Daoy (cell line): ENCODE measurements around the gene UBN2. TPM values are rescaled to one million over a fixed set of nuclear protein-coding genes. Genes with fewer than 3 reads are reported as not detected.

Experiments
- DNase-seq: peaks from one replicate; pipeline ENCODE4 v3.0.0-alpha.2; 2015; ENCODE audit warnings: low read depth
- total RNA-seq: library from RNA; depleted of rRNA; stranded (reverse); fragments of >200 nt; shearing (Covaris generic); gene quantifications from 2 replicates; pipeline ENCODE4 v1.2.3, GENCODE V29; 2014

Gene UBN2
- total RNA-seq, 1 experiment from 2014 or later, result 2.1 TPM

DNA sequence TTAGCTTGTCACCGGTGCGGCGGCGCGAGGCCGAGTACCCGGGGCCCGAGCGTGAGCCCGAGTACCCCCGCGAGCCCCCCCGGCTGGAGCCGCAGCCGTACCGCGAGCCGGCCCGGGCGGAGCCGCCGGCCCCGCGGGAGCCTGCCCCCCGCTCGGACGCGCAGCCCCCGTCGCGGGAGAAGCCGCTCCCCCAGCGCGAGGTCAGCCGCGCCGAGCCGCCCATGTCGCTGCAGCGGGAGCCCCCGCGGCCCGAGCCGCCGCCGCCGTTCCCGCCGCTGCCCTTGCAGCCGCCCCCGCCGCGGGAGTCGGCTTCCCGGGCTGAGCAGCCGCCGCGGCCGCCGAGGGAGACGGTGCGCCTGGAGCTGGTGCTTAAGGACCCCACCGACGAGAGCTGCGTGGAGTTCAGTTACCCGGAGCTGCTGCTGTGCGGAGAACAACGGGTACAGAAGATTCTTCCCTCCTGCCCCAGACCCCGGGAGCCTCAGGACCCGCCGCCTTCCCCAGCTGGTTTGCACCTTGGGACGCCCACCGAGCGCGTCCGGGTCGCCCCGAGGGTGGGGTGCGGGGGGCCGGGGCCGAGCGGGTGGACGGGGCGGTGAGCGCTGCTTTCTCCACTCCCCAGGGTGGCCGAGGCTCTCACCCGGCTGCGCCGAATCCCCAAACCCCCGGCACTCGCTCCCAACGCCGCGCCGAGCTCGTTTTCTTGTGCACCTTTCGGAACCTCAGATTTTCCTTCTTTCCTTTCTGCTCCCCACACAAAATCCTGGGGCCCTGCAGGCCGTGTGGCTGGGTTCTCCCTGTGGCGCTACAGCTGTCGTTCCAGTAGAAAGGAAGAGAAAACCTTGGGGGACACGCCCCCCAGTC lies 708 bp downstream of the UBN2 start:
- DNase-seq, result peak; percentile 30

DNA sequence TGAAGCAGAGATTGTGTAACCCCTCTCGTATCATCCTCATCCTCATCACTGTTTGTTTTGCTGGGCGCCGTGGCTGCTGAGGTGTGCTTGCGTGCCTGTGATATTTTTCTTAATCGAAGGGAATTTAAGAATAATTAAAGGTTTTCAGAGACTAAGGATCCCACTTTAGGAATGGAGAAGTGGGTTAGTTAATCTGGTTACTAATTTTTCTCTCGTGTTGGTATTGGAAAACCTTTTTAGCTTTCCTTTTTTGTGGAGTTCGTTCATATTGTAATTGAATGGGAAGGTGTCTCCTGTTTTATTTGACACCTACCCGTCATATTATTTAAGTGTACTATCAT lies 1.3 kb downstream of the UBN2 start:
- no peak for DNase-seq

DNA sequence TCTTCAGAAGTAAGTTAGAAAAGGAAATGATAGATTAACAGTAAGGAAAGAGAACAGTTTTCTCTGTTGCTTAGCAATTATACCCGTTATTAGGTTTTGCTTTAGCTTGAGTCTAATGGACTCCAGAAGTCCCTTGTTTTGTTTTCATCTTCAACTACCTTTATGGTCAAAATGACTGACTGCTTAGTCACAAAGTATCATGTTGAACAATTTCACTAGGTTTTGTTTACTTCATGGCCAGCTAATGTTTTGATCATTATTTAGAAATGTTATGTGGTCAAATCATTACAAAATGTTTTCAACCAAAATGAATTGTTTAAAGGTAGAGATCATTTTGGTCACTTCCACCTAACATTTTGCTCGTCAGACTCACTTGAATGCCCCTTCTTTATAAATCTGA lies 1.9 kb downstream of the UBN2 start:
- peak; percentile 12 for DNase-seq

DNA sequence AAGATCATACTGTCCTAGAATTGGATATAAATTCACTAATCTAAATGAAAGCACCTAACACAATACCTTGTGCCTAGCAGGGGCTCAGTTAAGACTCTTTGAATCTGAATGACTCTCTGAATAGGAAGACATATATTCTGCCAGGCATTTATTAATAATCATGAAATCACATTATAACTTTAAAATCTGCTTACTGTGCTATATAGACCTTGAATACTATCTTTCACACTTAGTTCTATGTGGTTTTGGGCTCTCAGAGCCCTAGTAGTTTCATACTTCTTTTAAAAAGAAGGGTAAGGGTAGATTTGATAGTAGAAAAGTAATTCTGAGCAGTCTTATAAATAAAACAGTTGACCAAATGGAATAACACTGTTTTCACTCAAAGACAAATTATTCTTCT lies 10.2 kb downstream of the UBN2 start:
- no peak for DNase-seq

DNA sequence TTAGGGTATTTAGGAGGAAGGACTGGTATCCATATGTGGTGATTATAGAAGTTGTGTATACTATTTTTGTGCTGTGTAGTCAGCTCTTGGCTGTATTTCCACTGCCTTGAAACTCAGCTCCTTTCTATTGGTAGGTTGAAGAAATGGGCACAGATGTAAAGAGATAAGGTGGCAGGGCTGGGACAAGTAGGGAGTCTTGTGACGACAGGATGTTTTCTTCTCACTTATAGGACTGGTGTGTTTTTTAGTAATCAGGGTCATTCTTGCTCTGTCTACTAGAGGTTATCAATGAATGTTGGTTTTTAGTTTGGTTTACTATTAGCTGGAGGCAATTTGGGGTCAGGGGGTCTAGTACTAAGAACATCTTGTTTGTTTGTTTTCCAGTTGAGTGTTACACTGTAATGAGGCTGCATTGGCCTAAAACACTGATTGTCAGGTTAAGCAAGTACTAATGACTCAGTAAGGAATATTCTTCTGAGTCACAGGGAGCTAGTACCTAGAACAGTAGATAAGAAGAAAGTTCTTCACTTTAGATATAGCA lies 11.8 kb downstream of the UBN2 start:
- no peak for DNase-seq

DNA sequence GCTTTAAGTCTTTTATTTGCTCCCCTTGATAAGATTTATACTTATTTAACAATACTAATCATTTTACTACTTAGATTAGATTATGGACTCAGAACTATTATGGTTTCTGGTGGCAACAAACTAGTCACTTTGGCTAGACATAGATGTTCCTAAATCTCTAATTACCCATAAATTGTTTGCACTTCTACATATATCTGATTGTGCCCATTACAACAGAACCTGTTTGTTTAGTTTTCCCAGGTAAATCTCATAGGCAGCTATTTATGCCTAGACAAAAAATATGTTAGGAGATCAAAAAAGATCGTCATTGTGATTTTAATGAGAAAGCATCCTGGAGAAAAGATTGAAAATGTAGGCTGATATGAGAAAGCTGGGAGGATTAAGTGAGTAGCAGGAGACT lies 14.4 kb downstream of the UBN2 start:
- DNase-seq, result no peak

DNA sequence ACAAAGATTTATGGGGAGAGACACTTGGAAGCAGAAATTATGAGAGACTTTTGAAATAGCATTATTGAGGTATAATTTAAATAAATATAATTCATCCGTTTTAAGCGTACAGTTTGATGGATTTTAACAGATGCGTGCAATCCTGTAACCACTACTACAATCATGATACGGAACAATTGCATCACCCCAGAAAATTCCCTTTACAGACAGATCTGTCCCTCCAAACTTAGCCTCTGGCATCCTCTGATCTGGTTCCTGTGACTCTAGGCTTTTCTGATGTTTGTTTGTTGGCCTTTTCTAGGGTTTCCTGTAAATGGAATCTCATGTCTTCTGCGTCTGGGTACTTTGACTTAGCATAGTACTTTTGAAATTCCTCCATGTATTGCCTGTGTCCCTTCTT lies 15.5 kb downstream of the UBN2 start:
- DNase-seq, result no peak

DNA sequence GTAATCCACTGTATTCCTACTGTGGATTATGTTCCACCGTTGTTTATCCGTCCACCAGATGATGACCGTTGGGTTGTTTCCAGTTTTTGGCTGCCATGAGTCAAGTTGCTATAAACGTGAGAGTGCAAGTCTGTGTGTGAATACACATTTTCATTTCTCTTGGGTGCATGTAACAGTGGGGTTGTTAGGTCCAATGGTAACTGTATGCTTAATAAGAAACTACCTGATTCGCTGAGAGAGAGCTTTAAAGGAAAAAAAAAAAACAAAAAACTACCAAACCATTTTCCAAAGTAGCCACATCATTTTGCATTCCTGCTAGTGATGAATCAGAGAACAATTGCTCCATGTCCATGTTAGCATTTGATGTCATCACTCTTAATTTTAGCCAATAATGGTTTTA lies 15.9 kb downstream of the UBN2 start:
- no peak for DNase-seq

DNA sequence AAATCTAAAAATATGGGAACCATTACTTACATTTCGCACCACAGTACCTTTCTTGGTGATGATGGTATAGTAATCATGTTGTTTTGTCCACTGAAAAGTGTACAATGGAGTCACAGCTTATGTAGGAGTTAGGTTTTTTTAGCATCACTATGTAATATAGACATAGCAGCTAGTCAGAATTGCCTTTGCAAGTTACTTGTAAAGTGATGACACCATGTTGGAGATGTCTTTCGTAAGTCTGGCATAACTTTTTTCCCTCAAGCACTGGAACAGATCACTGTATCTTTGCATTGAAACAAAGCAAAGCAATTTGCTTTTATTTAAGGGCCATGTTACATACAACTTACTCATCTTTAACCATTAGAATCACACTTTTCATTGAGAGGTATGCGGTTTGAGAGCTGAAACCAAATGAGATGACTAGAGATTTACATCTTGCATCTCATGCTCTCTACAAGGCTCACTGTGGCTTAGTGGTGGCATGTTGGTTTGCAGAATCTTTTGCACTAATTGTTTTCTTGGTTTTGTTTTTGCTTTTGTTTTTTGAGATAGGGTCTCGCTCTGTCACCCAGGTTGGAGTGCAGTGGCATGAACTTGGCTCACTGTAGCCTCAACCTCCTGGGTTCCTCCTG lies 18.3 kb downstream of the UBN2 start:
- DNase-seq, result no peak

DNA sequence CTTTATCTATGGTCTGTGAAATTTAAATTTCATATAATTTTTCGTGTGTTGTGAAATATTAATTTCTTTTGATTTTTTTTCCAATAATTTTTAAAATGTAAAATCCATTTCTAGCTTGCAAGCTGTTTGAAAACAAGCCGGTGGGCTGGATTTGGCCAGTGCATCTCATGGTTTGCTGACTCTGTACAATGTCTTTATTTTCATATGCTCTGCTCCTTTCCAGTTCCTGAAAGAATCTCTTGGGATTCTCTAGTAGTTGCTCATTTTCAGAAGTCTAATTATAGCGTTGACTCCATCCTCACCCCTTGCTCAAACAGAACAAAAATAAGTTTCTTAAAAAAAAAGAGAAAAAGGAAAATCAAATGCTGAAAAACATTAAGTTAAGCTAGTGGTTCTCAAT lies 21.4 kb downstream of the UBN2 start:
- DNase-seq, result no peak

DNA sequence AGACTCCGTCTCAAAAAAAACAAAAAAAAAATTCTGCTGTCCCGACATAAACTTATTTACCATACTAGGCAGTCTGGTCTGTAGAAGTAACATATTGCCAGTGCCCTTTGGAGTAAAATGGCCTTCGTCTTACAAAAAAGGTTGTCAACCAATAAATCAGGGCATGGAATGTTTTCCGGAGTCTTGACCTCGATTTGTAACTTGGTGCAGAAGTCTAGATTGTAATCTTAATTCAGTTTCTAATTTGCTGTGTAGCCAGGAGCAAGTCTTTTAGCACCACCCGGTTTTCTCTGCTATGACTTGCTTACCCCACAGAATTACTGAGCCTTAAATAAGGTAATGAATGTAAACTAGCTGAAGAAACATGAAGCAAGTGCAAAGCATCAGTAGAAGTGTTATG lies 23.2 kb downstream of the UBN2 start:
- DNase-seq, result no peak

DNA sequence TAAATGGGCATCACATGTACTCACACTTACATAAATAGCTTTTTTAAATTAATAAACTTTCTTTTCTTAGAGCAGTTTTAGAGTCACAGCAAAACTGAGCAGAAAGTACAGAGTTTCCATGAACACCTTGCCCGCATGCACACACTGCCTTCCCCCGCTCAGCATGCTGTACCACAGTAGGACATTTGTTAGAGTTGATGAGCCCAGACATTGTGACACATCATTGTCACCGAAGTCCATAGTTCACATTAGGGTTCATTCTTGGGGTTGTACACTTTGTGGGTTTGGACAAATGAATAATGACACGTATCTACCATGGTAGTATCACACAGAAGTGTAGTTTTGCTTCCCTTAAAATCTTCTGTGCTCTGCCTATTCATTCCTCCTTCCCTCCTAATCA lies 23.7 kb downstream of the UBN2 start:
- DNase-seq, result no peak

DNA sequence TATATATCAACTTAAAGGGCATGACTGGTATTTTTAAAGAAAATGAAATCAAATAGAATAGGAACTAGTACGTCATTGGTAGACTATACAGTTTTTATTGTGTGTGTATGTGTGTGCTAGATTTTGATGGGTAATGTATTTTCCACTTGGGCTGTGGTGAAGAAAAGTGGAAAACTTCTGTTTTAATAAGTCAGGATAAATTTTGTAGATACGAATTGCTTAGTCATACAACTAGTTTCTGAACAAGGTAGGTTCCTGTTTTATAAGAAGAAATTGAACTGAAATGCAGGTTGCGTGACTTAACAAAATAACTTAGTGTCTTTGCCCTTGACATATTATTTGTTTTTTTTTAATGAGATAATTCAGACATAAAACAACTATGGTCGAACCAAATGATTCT lies 24.3 kb downstream of the UBN2 start:
- no peak for DNase-seq

DNA sequence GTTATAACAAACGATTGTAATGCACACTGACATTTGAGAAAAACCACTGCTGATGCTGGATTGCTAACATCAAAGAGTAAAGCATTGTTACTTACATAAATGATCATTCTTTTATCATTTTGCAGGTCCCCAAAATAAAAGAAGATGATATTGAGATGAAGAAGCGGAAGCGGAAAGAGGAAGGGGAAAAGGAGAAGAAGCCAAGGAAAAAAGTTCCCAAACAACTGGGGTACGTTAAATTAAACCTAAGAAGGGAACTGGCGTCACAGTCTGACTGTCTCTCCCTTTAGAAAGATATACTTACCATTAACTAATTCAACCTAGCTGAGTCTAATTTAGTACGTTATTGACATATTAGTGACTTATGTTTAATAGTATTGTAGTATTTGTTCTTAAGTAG lies 28.1 kb downstream of the UBN2 start:
- DNase-seq, result no peak

DNA sequence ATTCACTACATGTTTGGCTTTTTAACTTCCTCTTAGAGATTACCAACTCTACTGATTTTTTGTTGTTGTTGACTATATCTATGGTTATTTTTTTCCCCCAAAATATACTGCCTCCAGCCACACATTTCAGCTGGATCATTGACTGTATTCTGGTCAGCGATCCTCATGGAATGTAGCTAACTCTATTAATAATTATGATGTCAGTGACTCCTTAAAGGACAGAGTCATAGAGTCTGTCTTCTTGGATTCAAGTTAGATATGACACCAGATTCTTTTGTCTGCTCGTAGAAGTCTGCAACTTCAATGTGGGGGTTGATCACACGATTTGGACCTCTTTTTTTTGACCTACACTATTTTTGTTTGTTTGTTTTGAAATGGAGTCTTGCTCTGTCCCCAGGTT lies 33.2 kb downstream of the UBN2 start:
- DNase-seq, result no peak

DNA sequence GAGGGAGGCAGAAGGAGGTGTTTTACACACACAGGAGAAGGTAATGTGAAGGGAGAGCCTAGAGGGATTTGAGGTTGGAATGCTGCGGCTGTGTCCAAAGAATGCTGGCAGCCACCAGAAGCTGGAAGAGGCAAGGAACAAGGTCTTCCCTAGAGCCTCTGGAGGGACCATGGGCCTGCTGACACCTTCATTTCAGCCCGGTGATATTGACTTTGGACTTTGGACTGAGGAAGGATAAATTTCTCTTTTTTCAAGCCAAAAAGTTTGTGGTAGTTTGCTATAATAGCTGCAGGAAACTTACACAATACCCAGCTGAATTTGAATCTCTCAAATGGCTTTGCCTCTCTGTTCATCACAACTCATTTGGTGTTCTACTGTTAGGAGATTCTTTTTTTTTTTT lies 34.6 kb downstream of the UBN2 start:
- DNase-seq, result no peak

DNA sequence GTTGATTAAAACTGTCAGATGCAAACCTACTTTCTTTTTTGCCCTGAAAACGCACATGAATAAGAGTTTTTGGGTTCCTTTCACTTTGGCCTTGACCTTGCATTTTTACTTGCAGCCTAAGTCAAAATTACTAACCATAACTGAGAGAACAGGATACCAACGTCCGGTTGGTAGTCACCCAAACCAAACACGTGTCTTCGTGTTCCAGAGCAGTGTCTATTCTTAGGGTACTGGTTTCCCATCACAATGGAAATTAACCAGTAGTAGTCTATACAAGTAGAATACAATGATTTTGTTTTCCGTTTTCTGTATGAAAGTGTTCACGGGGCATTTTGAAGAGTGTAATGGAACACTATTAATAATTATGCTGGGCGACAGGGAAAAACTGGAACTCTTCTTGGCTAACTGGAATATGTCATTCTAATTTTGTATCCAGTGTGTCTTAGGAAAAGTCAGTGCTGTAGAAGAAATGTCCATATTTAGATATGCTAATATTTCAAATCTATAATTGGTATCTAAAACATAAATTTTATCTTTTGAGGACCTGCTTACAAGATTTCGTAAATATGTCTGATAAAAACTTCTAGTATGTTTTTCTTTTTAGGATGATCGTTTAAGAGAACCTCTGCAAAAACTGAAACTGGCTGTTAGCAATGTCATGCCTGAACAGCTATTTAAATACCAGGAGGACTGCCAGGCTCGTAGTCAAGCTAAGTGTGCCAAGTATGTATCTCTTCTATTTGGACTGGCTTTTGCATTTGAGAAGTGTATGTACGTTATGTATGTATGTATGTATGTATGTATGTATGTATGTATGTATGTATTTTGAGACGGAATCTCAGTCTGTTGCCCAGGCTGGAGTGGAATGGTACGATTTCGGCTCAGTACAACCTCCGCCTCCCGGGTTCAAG lies 40.9 kb downstream of the UBN2 start:
- no peak for DNase-seq

DNA sequence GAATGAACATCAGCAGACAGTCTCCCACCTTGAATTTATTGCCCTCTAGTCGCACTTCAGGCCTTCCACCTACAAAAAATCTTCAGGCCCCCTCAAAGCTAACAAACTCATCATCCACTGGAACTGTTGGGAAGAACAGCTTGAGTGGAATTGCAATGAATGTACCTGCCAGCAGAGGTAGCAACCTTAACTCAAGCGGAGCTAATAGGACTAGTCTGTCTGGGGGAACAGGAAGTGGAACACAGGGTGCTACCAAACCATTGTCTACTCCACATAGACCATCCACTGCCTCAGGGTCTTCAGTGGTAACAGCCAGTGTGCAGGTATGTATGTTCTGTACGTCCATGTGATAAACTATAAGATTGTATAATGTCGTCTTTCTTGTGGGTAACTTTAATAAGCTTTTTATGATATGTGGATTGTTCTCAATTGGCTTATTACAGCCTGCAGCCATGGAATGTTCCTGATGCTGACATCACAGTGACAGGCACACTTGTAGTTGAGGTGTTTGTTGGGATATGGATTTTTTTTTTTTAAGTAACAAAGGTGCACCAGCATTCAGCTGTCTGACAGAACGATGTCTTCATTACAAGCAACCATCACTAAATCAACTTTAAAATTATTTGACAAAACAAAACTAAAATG lies 53.3 kb downstream of the UBN2 start:
- no peak for DNase-seq

DNA sequence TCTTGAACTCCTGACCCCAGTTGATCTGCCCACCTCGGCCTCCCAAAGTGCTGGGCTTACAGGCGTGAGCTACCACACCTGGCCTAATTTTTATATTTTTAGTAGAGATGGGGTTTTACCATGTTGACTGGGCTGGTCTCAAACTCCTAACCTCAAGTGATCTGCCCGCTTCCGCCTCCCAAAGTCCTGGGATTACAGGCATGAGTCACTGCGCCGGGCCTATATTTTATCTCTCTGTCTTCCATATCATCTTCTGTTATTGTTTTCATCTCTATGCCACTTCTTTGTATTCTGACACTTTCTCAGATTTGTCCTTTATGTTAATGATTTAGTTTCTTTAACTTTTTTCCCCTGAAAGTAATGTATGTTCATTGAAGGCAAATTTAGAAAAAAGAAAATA lies 55.1 kb downstream of the UBN2 start:
- DNase-seq, result no peak

DNA sequence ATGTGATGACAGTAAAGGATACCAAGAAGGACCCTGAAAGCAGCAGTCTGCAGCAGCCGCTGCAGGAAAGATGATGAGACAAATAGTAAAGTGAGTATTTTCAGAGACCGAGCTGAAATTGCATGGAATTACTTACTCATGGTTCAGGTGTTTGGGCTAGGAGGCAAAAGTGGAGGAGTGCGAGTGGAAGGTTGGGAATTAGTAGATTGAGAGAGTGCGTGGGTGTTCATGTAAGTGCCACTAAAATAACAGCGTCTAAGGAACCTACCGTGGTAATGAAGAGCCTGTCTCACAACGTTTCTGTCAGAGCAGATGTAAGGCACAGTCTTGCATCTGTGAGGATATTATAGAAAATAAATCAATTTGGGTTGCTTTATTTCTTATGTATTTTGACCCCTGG lies 61.8 kb downstream of the UBN2 start:
- DNase-seq, result no peak

DNA sequence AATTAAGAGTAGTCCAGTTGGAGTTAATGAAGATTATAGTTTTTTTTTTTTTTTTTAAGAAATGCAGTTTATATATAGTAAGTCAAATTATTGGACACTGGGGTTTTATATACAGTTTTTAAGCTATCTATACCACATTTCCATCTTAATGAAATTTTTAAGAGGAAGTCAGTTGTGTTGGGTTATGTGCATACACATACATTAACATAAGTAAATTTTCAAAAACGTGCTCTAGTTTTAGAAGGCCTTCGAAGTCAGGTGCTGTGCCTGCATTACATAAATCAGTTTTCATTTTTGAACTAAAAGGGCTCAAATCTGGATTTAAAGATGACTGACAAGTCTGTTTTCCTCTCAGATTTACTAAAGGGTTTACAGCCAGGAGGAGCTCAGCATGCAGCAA lies 62.5 kb downstream of the UBN2 start:
- no peak for DNase-seq

DNA sequence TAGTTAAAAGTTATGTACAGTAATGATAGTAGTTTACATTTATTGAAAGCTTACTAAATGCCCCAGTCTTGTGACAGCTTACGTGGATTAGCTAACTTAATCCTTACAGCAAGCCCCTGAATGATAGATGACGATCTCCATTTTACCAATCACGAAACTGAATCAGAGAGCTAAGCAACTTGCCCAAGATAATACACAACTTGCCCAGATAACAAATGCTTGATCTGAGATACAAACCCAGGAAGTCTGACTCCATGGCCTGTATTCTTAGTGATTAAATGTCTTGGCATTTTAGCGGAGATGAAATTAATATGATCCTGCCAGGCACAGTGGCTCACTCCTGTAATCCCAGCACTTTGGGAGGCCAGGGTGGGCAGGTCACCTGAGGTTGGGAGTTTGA lies 63.2 kb downstream of the UBN2 start:
- no peak for DNase-seq
